Tibial nerve (tissue), 3 donors: ENCODE measurements around the gene BIRC5.

ENCODE experiments used
- CTCF ChIP-seq, 5 experiments: fragments of 200-600 bp in 3 of 5; fragments of 450-650 bp in 2 of 5; sonication (generic) in 3 of 5; IDR thresholded peaks; one replicate each; pipeline ENCODE4 v1.5.1; 2016 to 2019; ENCODE audit warnings: antibody characterized with exemption in 5 of 5, mild to moderate bottlenecking in 3 of 5, moderate library complexity in 2 of 5
- POLR2A ChIP-seq, 2 donors: fragments of 450-650 bp; IDR thresholded peaks; one replicate each; pipeline ENCODE4 v1.6.1; 2017; ENCODE audit warnings: antibody characterized with exemption in 2 of 2, mild to moderate bottlenecking in 2 of 2, moderate library complexity in 2 of 2

GRCh38 chr17:78266231-78266631 lies 52.2 kb downstream of the BIRC5 start:
- TF ChIP-seq CTCF (IDR thresholded peaks at IDR 0.05) (no peak), POLR2A (IDR thresholded peaks at IDR 0.05) (no peak)
